ENCODE measurements around the gene PKIB. TPM values are rescaled to one million over a fixed set of nuclear protein-coding genes. Genes with fewer than 3 reads are reported as not detected.
"Not testable (repeated sequence)": the region's sequence is repeated elsewhere in the genome, so short reads cannot be mapped to it uniquely, and the experiment has no call there.

Gene PKIB
- total RNA-seq, 2 donors from 2014 or later = 1.2 TPM; not detected in 1

- no peaks in the 10 kb centered on the region for H3K9me3 ChIP-seq (ENCODE audit: control insufficient read depth, low read length, poor library complexity, severe bottlenecking)
- Mint-ChIP-seq H3K4me3 (no peak overlapping the region), H3K27ac (no peak overlapping the region), H3K4me1 (no peaks in the 10 kb centered on the region), H3K27me3 (peaks cover 9% of the 10 kb centered on the region), H3K36me3 (ENCODE audit: low read depth) (no peaks in the 10 kb centered on the region)
- no peak for DNase-seq
- ATAC-seq = no peak
These were observed 18.5 kb downstream of the PKIB start for GRCh38 chr6:122628714-122629113.

- H3K4me1 Mint-ChIP-seq = no peaks in the 10 kb centered on the region
- DNase-seq = no peak
- no peak overlapping the region for H3K27ac Mint-ChIP-seq
- H3K36me3 Mint-ChIP-seq (ENCODE audit: low read depth) = no peaks in the 10 kb centered on the region
- no peak for ATAC-seq
- no peak overlapping the region for H3K4me3 Mint-ChIP-seq
- no peaks in the 10 kb centered on the region for H3K27me3 Mint-ChIP-seq
- no peaks in the 10 kb centered on the region for H3K9me3 ChIP-seq (ENCODE audit: control insufficient read depth, low read length, poor library complexity, severe bottlenecking)
These were observed 21.5 kb downstream of the PKIB start for GRCh38 chr6:122631571-122632249.

- Mint-ChIP-seq H3K36me3 (ENCODE audit: low read depth) (no peaks in the 10 kb centered on the region), H3K27ac (no peak overlapping the region), H3K4me3 (no peak overlapping the region), H3K4me1 (no peaks in the 10 kb centered on the region), H3K27me3 (peaks cover 4% of the 10 kb centered on the region)
- DNase-seq = no peak
- H3K9me3 ChIP-seq (ENCODE audit: control insufficient read depth, low read length, poor library complexity, severe bottlenecking) = no peaks in the 10 kb centered on the region
- no peak for ATAC-seq
These were observed 30.2 kb downstream of the PKIB start for GRCh38 chr6:122640366-122640765.

GRCh38 chr6:122641819-122642218 lies 31.6 kb downstream of the PKIB start:
- no peak overlapping the region for H3K27ac Mint-ChIP-seq
- H3K4me1 Mint-ChIP-seq = no peaks in the 10 kb centered on the region
- no peak for ATAC-seq
- H3K36me3 Mint-ChIP-seq (ENCODE audit: low read depth) = no peaks in the 10 kb centered on the region
- DNase-seq = no peak
- no peak overlapping the region for H3K4me3 Mint-ChIP-seq
- no peaks in the 10 kb centered on the region for H3K9me3 ChIP-seq (ENCODE audit: control insufficient read depth, low read length, poor library complexity, severe bottlenecking)
- H3K27me3 Mint-ChIP-seq = peaks cover 8% of the 10 kb centered on the region

- not testable (repeated sequence) for H3K27me3 Mint-ChIP-seq; ATAC-seq; H3K4me1 Mint-ChIP-seq; DNase-seq; H3K9me3 ChIP-seq (ENCODE audit: control insufficient read depth, low read length, poor library complexity, severe bottlenecking); H3K36me3 Mint-ChIP-seq (ENCODE audit: low read depth); H3K4me3 Mint-ChIP-seq; H3K27ac Mint-ChIP-seq
These were observed 32.4 kb downstream of the PKIB start for GRCh38 chr6:122642604-122643003.

DNA sequence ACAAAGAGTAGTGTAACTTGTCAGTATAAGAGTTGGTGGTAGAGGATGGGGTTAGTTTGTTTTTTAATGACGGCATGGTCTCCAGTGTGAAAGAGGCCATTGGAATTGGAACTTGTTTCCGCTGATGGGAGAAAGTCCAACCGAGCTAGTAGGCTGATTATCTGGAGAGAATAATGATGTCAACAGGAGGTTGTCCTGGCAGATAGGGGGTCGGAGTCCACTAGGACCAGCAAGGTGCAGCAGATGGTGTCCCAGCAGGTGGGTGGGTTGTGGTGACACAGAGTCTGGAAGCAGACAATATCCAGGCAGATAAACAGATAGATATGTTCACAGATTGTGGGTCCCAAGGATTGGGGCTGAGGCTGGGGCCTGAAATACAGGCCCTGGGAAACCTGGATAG lies 35.1 kb downstream of the PKIB start:
- H3K4me1 Mint-ChIP-seq = no peaks in the 10 kb centered on the region
- H3K27ac Mint-ChIP-seq = no peak overlapping the region
- ATAC-seq (no peak), DNase-seq (no peak)
- H3K36me3 Mint-ChIP-seq (ENCODE audit: low read depth) = no peaks in the 10 kb centered on the region
- no peaks in the 10 kb centered on the region for H3K9me3 ChIP-seq (ENCODE audit: control insufficient read depth, low read length, poor library complexity, severe bottlenecking)
- H3K27me3 Mint-ChIP-seq = peaks cover 8% of the 10 kb centered on the region
- no peak overlapping the region for H3K4me3 Mint-ChIP-seq

DNA sequence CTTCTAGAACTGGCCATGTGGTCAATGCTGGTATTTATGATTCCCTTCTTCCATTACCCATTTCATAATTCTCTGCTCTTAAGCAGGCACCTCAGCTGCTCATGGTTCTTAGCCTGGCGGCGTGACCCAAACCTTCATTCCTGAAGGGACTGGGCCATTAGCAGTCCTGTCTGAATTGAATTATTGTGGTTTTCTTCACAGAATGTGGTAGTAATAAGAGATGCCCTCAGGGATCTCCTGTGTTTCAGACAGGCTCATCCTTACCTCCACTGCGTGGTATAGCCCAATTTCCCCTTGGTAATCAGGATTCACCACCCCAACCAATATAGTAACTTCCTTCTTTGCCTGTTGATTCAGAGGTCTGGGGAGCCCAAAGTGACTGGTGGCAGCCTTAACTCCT lies 37.6 kb downstream of the PKIB start:
- ATAC-seq (no peak), DNase-seq (no peak)
- Mint-ChIP-seq H3K27ac (no peak overlapping the region), H3K4me1 (no peaks in the 10 kb centered on the region), H3K27me3 (peaks cover 8% of the 10 kb centered on the region), H3K4me3 (no peak overlapping the region), H3K36me3 (ENCODE audit: low read depth) (no peaks in the 10 kb centered on the region)
- H3K9me3 ChIP-seq (ENCODE audit: control insufficient read depth, low read length, poor library complexity, severe bottlenecking) = no peaks in the 10 kb centered on the region

DNA sequence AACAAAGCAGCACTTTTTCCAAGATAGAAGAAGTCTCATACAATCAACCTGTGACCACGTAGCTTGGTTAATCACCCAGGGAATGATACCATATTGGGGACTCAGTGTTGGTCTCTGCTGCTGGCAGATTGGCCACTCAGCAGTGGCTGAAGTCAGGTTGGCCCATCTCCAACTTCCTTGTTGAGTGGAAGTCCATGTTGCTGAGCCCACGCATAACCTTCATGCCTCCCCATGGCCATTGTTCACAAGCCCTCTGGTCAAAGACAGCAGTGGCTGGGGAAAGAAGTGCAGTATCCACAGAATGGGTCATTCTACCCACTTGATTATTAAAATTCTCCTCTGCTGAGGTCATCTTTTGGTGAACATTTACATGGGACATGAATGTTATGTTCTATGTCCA lies 38.5 kb downstream of the PKIB start:
- Mint-ChIP-seq H3K27ac (no peak overlapping the region), H3K4me3 (no peak overlapping the region), H3K4me1 (no peaks in the 10 kb centered on the region), H3K36me3 (ENCODE audit: low read depth) (no peaks in the 10 kb centered on the region), H3K27me3 (peaks cover 8% of the 10 kb centered on the region)
- no peaks in the 10 kb centered on the region for H3K9me3 ChIP-seq (ENCODE audit: control insufficient read depth, low read length, poor library complexity, severe bottlenecking)
- no peak for ATAC-seq
- no peak for DNase-seq

DNA sequence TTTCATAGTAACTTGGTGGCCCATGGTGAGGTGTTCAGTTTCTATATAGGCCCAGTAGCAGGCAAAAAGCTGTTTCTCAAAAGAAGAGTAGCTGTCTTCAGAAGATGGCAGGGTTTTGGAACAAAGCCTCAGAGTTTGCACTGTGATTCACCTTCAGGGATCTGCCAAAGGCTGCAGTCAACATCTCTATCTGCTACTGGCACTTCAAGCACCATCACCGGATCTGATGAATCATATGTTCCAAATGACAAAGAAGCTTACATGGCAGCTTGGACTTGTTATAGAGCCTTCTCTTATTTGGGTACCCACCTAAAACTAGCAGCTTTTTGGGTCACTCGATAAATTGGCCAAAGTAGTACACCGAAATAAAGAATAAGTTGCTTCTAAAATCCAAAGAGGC lies 39.5 kb downstream of the PKIB start:
- no peak overlapping the region for H3K27ac Mint-ChIP-seq
- H3K27me3 Mint-ChIP-seq = peaks cover 8% of the 10 kb centered on the region
- H3K4me3 Mint-ChIP-seq = no peak overlapping the region
- no peaks in the 10 kb centered on the region for H3K36me3 Mint-ChIP-seq (ENCODE audit: low read depth)
- no peak for ATAC-seq
- no peak for DNase-seq
- no peaks in the 10 kb centered on the region for H3K4me1 Mint-ChIP-seq
- no peaks in the 10 kb centered on the region for H3K9me3 ChIP-seq (ENCODE audit: control insufficient read depth, low read length, poor library complexity, severe bottlenecking)

GRCh38 chr6:122650403-122650802 lies 40.2 kb downstream of the PKIB start:
- H3K4me3 Mint-ChIP-seq = no peak overlapping the region
- no peaks in the 10 kb centered on the region for H3K36me3 Mint-ChIP-seq (ENCODE audit: low read depth)
- peaks cover 3% of the 10 kb centered on the region for H3K27me3 Mint-ChIP-seq

DNA sequence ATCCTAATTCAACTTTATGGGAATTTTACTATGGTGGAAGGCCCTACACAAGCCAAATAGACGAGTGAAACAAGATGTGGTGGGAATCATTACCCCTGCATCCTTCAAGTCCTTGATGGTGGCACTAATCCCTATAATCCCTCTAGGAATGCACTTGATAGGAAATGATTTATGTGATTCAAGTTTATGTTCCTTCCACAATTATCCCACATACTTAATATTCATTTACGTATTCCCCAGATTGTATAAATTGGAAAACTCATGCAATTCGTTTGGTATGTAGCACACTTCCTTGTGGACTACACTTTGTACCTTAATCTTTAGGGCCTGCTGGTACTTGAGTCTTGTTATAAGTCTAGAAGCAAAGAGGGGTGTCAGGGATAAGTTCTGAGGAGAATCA lies 40.8 kb downstream of the PKIB start:
- no peak overlapping the region for H3K4me3 Mint-ChIP-seq
- no peak for ATAC-seq
- no peak overlapping the region for H3K27ac Mint-ChIP-seq
- H3K4me1 Mint-ChIP-seq = no peaks in the 10 kb centered on the region
- H3K36me3 Mint-ChIP-seq (ENCODE audit: low read depth) = no peaks in the 10 kb centered on the region
- H3K9me3 ChIP-seq (ENCODE audit: control insufficient read depth, low read length, poor library complexity, severe bottlenecking) = no peaks in the 10 kb centered on the region
- DNase-seq = no peak
- H3K27me3 Mint-ChIP-seq = no peaks in the 10 kb centered on the region

More at GRCh38 chr6:122650403-122650802, 40.2 kb downstream of the PKIB start:
- Mint-ChIP-seq H3K4me1 (no peaks in the 10 kb centered on the region), H3K27ac (no peak overlapping the region)
- ATAC-seq = no peak
- no peaks in the 10 kb centered on the region for H3K9me3 ChIP-seq (ENCODE audit: control insufficient read depth, low read length, poor library complexity, severe bottlenecking)
- no peak for DNase-seq

DNA sequence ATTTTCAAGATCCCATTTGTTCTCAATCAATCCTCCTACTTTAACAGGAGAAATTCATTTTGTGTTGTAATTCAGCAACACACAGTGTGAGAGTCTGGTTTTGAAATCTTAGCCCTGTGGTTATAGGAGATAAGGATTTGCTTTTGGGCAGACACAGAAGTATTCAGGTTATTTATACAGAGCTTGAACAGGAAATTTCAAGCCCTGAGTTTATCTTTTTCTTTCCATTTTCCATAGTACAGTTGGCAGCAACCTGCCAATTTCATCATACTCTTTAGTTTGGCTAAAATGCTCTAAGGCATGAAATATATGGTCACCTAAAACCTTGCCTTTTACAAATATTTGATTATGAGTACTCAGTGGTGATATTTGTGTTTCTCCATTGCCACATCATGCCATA lies 41.4 kb downstream of the PKIB start:
- Mint-ChIP-seq H3K4me3 (no peak overlapping the region), H3K27ac (no peak overlapping the region), H3K36me3 (ENCODE audit: low read depth) (no peaks in the 10 kb centered on the region), H3K27me3 (no peaks in the 10 kb centered on the region), H3K4me1 (no peaks in the 10 kb centered on the region)
- H3K9me3 ChIP-seq (ENCODE audit: control insufficient read depth, low read length, poor library complexity, severe bottlenecking) = no peaks in the 10 kb centered on the region
- DNase-seq = no peak
- ATAC-seq = no peak

GRCh38 chr6:122652431-122652830 lies 42.2 kb downstream of the PKIB start:
- no peaks in the 10 kb centered on the region for H3K27me3 Mint-ChIP-seq
- no peak for DNase-seq
- no peaks in the 10 kb centered on the region for H3K36me3 Mint-ChIP-seq (ENCODE audit: low read depth)
- H3K9me3 ChIP-seq (ENCODE audit: control insufficient read depth, low read length, poor library complexity, severe bottlenecking) = no peaks in the 10 kb centered on the region
- H3K4me3 Mint-ChIP-seq = no peak overlapping the region
- no peak for ATAC-seq
- H3K4me1 Mint-ChIP-seq = no peaks in the 10 kb centered on the region
- H3K27ac Mint-ChIP-seq = no peak overlapping the region

GRCh38 chr6:122653094-122653493 lies 42.9 kb downstream of the PKIB start:
- Mint-ChIP-seq H3K4me1 (no peaks in the 10 kb centered on the region), H3K4me3 (peak overlapping the region; percentile 19), H3K27ac (no peak overlapping the region), H3K27me3 (no peaks in the 10 kb centered on the region), H3K36me3 (ENCODE audit: low read depth) (no peaks in the 10 kb centered on the region)
- DNase-seq = no peak
- H3K9me3 ChIP-seq (ENCODE audit: control insufficient read depth, low read length, poor library complexity, severe bottlenecking) = no peaks in the 10 kb centered on the region
- no peak for ATAC-seq

Data from T-helper 17 cell (primary cell).